Measurements from ENCODE around the gene ATP2B1. TPM values are rescaled to one million over a fixed set of nuclear protein-coding genes. Genes with fewer than 3 reads are reported as not detected.
A peak's percentile ranks its signal among the peaks of the same experiment; 100 is the strongest.

The ATP2B1 gene
- total RNA-seq, 1 donor from 2014 or later: 5.1 TPM

DNA sequence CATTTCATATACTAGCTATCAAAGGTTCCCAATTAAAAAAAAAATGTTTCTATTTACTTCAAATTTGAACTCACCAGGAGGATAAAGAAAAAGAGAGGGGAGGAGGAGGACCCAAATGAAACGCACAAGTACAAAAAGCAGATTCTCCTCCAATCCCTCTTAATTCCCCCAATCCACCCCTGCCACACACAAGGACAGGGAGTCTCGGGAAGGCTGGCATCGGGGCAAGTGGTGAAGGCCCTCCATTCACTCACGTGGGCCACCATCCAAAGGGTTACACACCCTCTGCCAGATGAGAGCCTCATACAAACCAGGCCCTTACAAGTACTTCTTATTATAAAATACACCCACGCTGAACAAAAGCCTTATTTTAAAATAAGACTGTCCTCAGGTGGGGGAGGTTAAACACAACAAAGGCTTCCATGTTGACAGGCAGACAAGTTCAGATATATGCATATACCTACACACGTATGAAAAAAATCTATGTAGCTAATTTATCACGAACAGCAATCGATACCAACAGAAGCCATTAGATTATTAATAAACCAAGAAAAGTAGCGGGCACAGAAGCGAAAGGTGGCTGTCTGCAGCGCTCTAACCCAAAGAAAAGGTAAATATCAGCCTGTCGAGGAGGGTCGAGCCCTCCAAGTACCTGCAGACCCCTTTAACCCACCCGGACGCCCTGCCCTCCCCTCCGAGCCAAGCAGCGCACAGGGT lies 1.5 kb downstream of the ATP2B1 start:
- DNase-seq (ENCODE audit: low spot score in 2 of 2): no peak
- Histone ChIP-seq H3K4me1 (peaks cover 0 to 5% of the 10 kb centered on the region in 2 donors), H3K27ac (peak overlapping the region in 1 of 2 donors; percentile 19), H3K9me3 (no peaks in the 10 kb centered on the region), H3K4me3 (peak overlapping the region; percentile 81 to 91), H3K27me3 (no peaks in the 10 kb centered on the region), H3K36me3 (no peaks in the 10 kb centered on the region)
- TF ChIP-seq, protein P1, sequence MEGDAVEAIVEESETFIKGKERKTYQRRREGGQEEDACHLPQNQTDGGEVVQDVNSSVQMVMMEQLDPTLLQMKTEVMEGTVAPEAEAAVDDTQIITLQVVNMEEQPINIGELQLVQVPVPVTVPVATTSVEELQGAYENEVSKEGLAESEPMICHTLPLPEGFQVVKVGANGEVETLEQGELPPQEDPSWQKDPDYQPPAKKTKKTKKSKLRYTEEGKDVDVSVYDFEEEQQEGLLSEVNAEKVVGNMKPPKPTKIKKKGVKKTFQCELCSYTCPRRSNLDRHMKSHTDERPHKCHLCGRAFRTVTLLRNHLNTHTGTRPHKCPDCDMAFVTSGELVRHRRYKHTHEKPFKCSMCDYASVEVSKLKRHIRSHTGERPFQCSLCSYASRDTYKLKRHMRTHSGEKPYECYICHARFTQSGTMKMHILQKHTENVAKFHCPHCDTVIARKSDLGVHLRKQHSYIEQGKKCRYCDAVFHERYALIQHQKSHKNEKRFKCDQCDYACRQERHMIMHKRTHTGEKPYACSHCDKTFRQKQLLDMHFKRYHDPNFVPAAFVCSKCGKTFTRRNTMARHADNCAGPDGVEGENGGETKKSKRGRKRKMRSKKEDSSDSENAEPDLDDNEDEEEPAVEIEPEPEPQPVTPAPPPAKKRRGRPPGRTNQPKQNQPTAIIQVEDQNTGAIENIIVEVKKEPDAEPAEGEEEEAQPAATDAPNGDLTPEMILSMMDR (IDR thresholded peaks at IDR 0.05): no peak
- intact Hi-C loops (cut with DNase I): loop anchor here (5.0 kb wide), 2 partner anchors 70 to 550 kb away; no protein-coding TSS in a partner anchor

DNA sequence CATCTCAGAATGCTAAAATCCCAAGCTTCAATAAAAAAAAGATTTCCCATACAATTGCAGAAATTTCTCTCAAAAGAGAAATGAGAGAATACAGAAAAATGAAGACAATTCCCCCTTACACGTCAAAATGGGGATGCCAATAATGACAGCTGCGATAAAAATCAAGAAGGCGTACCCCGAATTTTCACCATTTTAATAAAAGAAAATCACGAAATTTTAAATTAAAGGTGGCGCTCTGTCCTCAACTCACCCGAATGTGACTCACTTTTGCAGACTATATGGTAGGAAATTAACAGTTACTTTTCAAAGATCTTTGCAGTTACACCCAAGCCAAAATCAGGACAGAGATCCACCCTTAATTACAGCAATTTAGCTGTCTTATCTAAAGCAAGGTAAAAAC lies 2.1 kb downstream of the ATP2B1 start:
- intact Hi-C loops (cut with DNase I): loop anchor here (5.0 kb wide), 2 partner anchors 69 to 549 kb away; no protein-coding TSS in a partner anchor
- Histone ChIP-seq H3K4me1 (peaks cover 0 to 5% of the 10 kb centered on the region in 2 donors), H3K36me3 (no peaks in the 10 kb centered on the region), H3K4me3 (no peak overlapping the region), H3K9me3 (no peaks in the 10 kb centered on the region), H3K27me3 (no peaks in the 10 kb centered on the region), H3K27ac (no peak overlapping the region)
- TF ChIP-seq, protein P1 (IDR thresholded peaks at IDR 0.05): no peak
- no peak for DNase-seq (ENCODE audit: low spot score in 2 of 2)

DNA sequence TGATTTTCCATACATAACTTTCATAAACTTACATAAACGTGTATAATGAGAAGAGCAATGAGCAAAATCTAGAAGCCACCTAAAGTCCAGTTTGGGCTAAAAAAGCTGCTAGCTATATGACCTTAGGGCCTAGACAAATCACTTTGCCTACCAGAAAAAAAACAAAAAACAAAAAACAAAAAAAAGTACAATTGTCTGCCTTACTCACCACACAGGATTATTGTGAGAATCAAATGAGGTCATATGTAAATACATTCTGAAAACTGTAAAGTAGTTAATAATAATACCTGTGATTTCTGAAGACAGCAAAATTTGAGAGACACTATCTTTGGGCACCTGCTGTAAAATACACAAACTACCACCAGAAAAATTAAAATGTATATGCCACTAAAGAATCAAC lies 4.2 kb downstream of the ATP2B1 start:
- no peak overlapping the region for H3K27ac ChIP-seq
- intact Hi-C loops (cut with DNase I): no loop called here
- H3K27me3 ChIP-seq: no peaks in the 10 kb centered on the region
- peaks cover 0 to 5% of the 10 kb centered on the region in 2 donors for H3K4me1 ChIP-seq
- TF ChIP-seq, protein P1 (IDR thresholded peaks at IDR 0.05): no peak
- no peaks in the 10 kb centered on the region for H3K36me3 ChIP-seq
- H3K9me3 ChIP-seq: no peaks in the 10 kb centered on the region
- DNase-seq (ENCODE audit: low spot score in 2 of 2): no peak
- no peak overlapping the region for H3K4me3 ChIP-seq

DNA sequence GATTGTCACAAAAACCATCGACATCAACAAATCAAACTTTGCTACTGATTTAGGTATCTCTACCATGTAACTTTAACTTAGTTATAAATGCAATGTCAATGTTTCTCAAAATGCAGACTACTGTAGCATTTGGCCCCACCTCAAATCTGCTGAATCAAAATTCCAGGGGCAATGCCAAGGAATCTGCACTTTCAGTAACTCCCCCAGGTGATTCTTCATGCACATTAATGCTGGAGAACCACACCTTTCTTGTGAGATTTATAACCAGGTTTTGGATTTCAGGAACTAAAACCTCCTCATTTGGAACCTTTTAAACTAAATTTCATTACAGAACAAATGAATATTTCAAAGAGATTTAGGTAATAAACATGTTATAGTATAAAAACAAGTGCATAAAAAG lies 4.9 kb downstream of the ATP2B1 start:
- peaks cover 0 to 5% of the 10 kb centered on the region in 2 donors for H3K4me1 ChIP-seq
- no peak overlapping the region for H3K4me3 ChIP-seq
- no peaks in the 10 kb centered on the region for H3K27me3 ChIP-seq
- no peak for DNase-seq (ENCODE audit: low spot score in 2 of 2)
- H3K27ac ChIP-seq: no peak overlapping the region
- H3K36me3 ChIP-seq: no peaks in the 10 kb centered on the region
- intact Hi-C loops (cut with DNase I): no loop called here
- H3K9me3 ChIP-seq: no peaks in the 10 kb centered on the region
- TF ChIP-seq, protein P1 (IDR thresholded peaks at IDR 0.05): no peak

DNA sequence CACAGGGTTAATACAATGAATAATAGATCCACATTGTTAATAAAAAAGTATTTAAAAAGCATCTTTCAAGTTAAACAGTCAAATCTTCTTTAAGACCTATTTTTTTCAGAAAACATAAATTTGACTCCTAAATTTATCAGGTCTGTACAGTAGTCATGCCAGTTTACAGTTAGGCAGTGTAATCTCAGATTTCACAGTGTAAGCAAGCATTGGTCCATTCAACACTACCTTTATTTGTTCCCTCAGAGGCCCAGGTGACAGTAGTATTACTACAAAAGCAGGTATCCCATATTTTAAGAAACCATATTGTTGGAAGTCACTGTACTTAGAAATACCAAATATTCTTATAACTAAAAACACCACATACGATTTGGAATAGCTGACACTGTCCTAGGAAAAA lies 6.1 kb downstream of the ATP2B1 start:
- no peaks in the 10 kb centered on the region for H3K36me3 ChIP-seq
- TF ChIP-seq, protein P1 (IDR thresholded peaks at IDR 0.05): no peak
- H3K27ac ChIP-seq: no peak overlapping the region
- no peaks in the 10 kb centered on the region for H3K9me3 ChIP-seq
- no peak overlapping the region for H3K4me3 ChIP-seq
- intact Hi-C loops (cut with DNase I): no loop called here
- DNase-seq (ENCODE audit: low spot score in 2 of 2): no peak
- H3K4me1 ChIP-seq: peaks cover 0 to 5% of the 10 kb centered on the region in 2 donors
- no peaks in the 10 kb centered on the region for H3K27me3 ChIP-seq
